CMK (cell line): ENCODE results near the gene MEST.
"Not testable (repeated sequence)": the region's sequence is repeated elsewhere in the genome, so short reads cannot be mapped to it uniquely, and the experiment has no call there.

Experiments
- DNase-seq: peaks from one replicate; pipeline ENCODE4 v3.0.0-alpha.2; 2010; ENCODE audit warnings: low read depth

MEST gene

GRCh38 chr7:130485734-130486113, 6.2 kb upstream of the MEST start:
- DNase-seq = no peak

- peak; percentile 43 for DNase-seq
Measured at GRCh38 chr7:130486114-130486953, 5.6 kb upstream of the MEST start.

GRCh38 chr7:130486954-130487436, 4.9 kb upstream of the MEST start:
- no peak for DNase-seq

GRCh38 chr7:130488392-130489139, 3.3 kb upstream of the MEST start:
- no peak for DNase-seq

GRCh38 chr7:130489140-130489983, 2.5 kb upstream of the MEST start:
- DNase-seq = peak; percentile 76

GRCh38 chr7:130490311-130490791, 1.5 kb upstream of the MEST start:
- no peak for DNase-seq

GRCh38 chr7:130490888-130491804, 739 bp upstream of the MEST start:
- no peak for DNase-seq

GRCh38 chr7:130492523-130493274, 814 bp downstream of the MEST start:
- no peak for DNase-seq

- DNase-seq = no peak
Measured at GRCh38 chr7:130493275-130493873, 1.5 kb downstream of the MEST start.

- peak; percentile 43 for DNase-seq
Measured at GRCh38 chr7:130494431-130494858, 2.6 kb downstream of the MEST start.

GRCh38 chr7:130500463-130500862, 8.6 kb downstream of the MEST start:
- no peak for DNase-seq

GRCh38 chr7:130500910-130501309, 9.0 kb downstream of the MEST start:
- no peak for DNase-seq

- DNase-seq = no peak
Measured at GRCh38 chr7:130505753-130506152, 13.9 kb downstream of the MEST start.

GRCh38 chr7:130506358-130506757, 14.5 kb downstream of the MEST start:
- DNase-seq = no peak

GRCh38 chr7:130512038-130512437, 20.2 kb downstream of the MEST start:
- DNase-seq = not testable (repeated sequence)

- no peak for DNase-seq
Measured at GRCh38 chr7:130513447-130513846, 21.6 kb downstream of the MEST start.

GRCh38 chr7:130515315-130516040, 23.6 kb downstream of the MEST start:
- no peak for DNase-seq

GRCh38 chr7:130521258-130521951, 29.5 kb downstream of the MEST start:
- DNase-seq = no peak
